Naive thymus-derived CD4-positive, alpha-beta T cell (primary cell): ENCODE data around the gene EYS. TPM values are rescaled to one million over a fixed set of nuclear protein-coding genes. Genes with fewer than 3 reads are reported as not detected.

Experiments
- ATAC-seq: fragments of 150-1000 bp; cut with Tn5 transposase; 2 replicates; pipeline ENCODE4 v1.10.0; 2021; ENCODE audit warnings: mild to moderate bottlenecking, moderate library complexity
- CTCF ChIA-PET: fragments of 350-600 bp; sonication (Branson Sonifier 250); formaldehyde crosslinking; loops from one replicate; lab custom pipeline; 2021; ENCODE audit warnings: antibody characterized with exemption; lab: Charles Lee
- POLR2A ChIA-PET: fragments of 350-600 bp; sonication (Branson Sonifier 250); formaldehyde crosslinking; loops from one replicate; lab custom pipeline; 2021; ENCODE audit warnings: antibody characterized with exemption, inconsistent platforms; lab: Charles Lee
- DNase-seq, 9 donors: peaks; one replicate each; pipeline versions ENCODE4 v3.0.0 to v3.0.0-alpha.2; 2020 to 2022; ENCODE audit warnings: mixed read lengths in 1 of 9
- H3K27ac ChIP-seq: one replicate; pipeline ENCODE4 v1.7.0; 2013; ENCODE audit warnings: mild to moderate bottlenecking, low read depth, low read length, moderate library complexity
- H3K27me3 ChIP-seq, 2 donors: one replicate each; pipeline ENCODE4 v1.7.0; 2013; ENCODE audit warnings: low read length in 2 of 2, mild to moderate bottlenecking in 2 of 2, moderate library complexity in 2 of 2; ENCODE audit not compliant: control insufficient read depth in 2 of 2, insufficient read depth in 2 of 2
- H3K36me3 ChIP-seq, 3 experiments: 1 replicate in 2 of 3; 2 replicates in 1 of 3; pipeline ENCODE4 v1.7.0; 2013; ENCODE audit warnings: low read length in 3 of 3, mild to moderate bottlenecking in 3 of 3, moderate library complexity in 1 of 3; ENCODE audit not compliant: insufficient read depth in 3 of 3, control insufficient read depth in 2 of 3
- H3K4me1 ChIP-seq, 2 donors: one replicate each; pipeline ENCODE4 v1.7.0; 2013; ENCODE audit warnings: low read length in 2 of 2, mild to moderate bottlenecking in 2 of 2, moderate library complexity in 1 of 2; ENCODE audit not compliant: control insufficient read depth in 2 of 2, insufficient read depth in 2 of 2
- H3K4me3 ChIP-seq: 2 replicates; pipeline ENCODE4 v1.7.0; 2013; ENCODE audit warnings: mild to moderate bottlenecking, low read length
- H3K9me3 ChIP-seq, 3 experiments: 1 replicate in 2 of 3; 2 replicates in 1 of 3; pipeline ENCODE4 v1.7.0; 2013; ENCODE audit warnings: low read length in 3 of 3; ENCODE audit not compliant: control insufficient read depth in 2 of 3
- H3K27ac Mint-ChIP-seq, 9 donors: one replicate each; pipeline ENCODE4 v1.8.0; 2020 to 2022; ENCODE audit warnings: mixed read lengths in 9 of 9, mild to moderate bottlenecking in 8 of 9, moderate library complexity in 5 of 9, inconsistent platforms in 2 of 9
- H3K27me3 Mint-ChIP-seq, 5 donors: one replicate each; pipeline ENCODE4 v1.8.0; 2021 to 2022; ENCODE audit warnings: mixed read lengths in 5 of 5, mild to moderate bottlenecking in 1 of 5
- H3K36me3 Mint-ChIP-seq, 5 donors: one replicate each; pipeline ENCODE4 v1.8.0; 2020 to 2022; ENCODE audit warnings: mixed read lengths in 5 of 5, mild to moderate bottlenecking in 3 of 5, inconsistent platforms in 1 of 5
- H3K4me1 Mint-ChIP-seq, 7 donors: one replicate each; pipeline ENCODE4 v1.8.0; 2020 to 2022; ENCODE audit warnings: mixed read lengths in 7 of 7, mild to moderate bottlenecking in 3 of 7, inconsistent platforms in 1 of 7
- H3K4me3 Mint-ChIP-seq, 10 donors: one replicate each; pipeline ENCODE4 v1.8.0; 2020 to 2022; ENCODE audit warnings: mild to moderate bottlenecking in 10 of 10, mixed read lengths in 10 of 10, moderate library complexity in 6 of 10, inconsistent platforms in 2 of 10
- H3K9me3 Mint-ChIP-seq, 11 donors: one replicate each; pipeline ENCODE4 v1.8.0; 2020 to 2022; ENCODE audit warnings: mixed read lengths in 11 of 11, mild to moderate bottlenecking in 4 of 11, inconsistent platforms in 1 of 11, moderate library complexity in 1 of 11
- intact Hi-C, 2 donors: fragments of 100-400 bp; cut with micrococcal nuclease; formaldehyde crosslinking; loops; one replicate each; pipeline ENCODE4 v1.15.1; 2023
- polyA plus RNA-seq, 2 donors: library from polyadenylated mRNA; unstranded; fragments of 300-500 nt; fragmentation: Illumina TruSeq; gene quantifications; one replicate each; pipeline ENCODE4 v1.2.3, GENCODE V29; 2021
- total RNA-seq, 6 experiments: library from RNA in 5 of 6; stranded (reverse) in 5 of 6; gene quantifications; 1 replicate in 5 of 6; 2 replicates in 1 of 6; pipeline ENCODE4 v1.2.3 and lab custom pipeline; 2021 to 2026

EYS gene
- total and polyA plus RNA-seq, 7 experiments from 2014 or later: 0.07 to 0.21 (median 0.13) TPM; not detected in 4

- Mint-ChIP-seq H3K4me1 (no peaks in the 10 kb centered on the region), H3K27me3 (no peaks in the 10 kb centered on the region), H3K36me3 (no peaks in the 10 kb centered on the region), H3K4me3 (no peak overlapping the region), H3K27ac (no peak overlapping the region), H3K9me3 (peaks cover 0 to 12% (median 0%) of the 10 kb centered on the region in 11 donors)
- DNase-seq: no peak
- Histone ChIP-seq H3K27ac (no peak overlapping the region), H3K4me1 (no peaks in the 10 kb centered on the region), H3K27me3 (no peaks in the 10 kb centered on the region), H3K36me3 (no peaks in the 10 kb centered on the region), H3K9me3 (no peaks in the 10 kb centered on the region), H3K4me3 (no peak overlapping the region)
- POLR2A ChIA-PET: no interaction called here
- ATAC-seq: no peak
- CTCF ChIA-PET: no interaction called here
- intact Hi-C loops: no loop called here
These were observed 774.5 kb downstream of the EYS start for GRCh38 chr6:64932486-64932885.

GRCh38 chr6:64930681-64931080, 776.3 kb downstream of the EYS start:
- intact Hi-C loops: no loop called here
- H3K36me3 Mint-ChIP-seq: no peaks in the 10 kb centered on the region
- H3K4me3 Mint-ChIP-seq: no peak overlapping the region
- H3K27me3 Mint-ChIP-seq: no peaks in the 10 kb centered on the region
- H3K27ac Mint-ChIP-seq: no peak overlapping the region
- DNase-seq: no peak
- H3K4me1 ChIP-seq: no peaks in the 10 kb centered on the region
- H3K36me3 ChIP-seq: no peaks in the 10 kb centered on the region
- POLR2A ChIA-PET: no interaction called here
- no peak overlapping the region for H3K27ac ChIP-seq
- H3K4me3 ChIP-seq: no peak overlapping the region
- no peak for ATAC-seq
- H3K27me3 ChIP-seq: no peaks in the 10 kb centered on the region
- CTCF ChIA-PET: no interaction called here
- H3K9me3 ChIP-seq: no peaks in the 10 kb centered on the region
- peaks cover 0 to 12% (median 3%) of the 10 kb centered on the region in 11 donors for H3K9me3 Mint-ChIP-seq
- no peaks in the 10 kb centered on the region for H3K4me1 Mint-ChIP-seq

GRCh38 chr6:64926051-64926450, 781.0 kb downstream of the EYS start:
- H3K9me3 Mint-ChIP-seq: peaks cover 0 to 27% (median 6%) of the 10 kb centered on the region in 11 donors
- DNase-seq: no peak
- no peaks in the 10 kb centered on the region for H3K27me3 Mint-ChIP-seq
- peak; percentile 27 for ATAC-seq
- Histone ChIP-seq H3K4me1 (no peaks in the 10 kb centered on the region), H3K36me3 (no peaks in the 10 kb centered on the region), H3K27ac (no peak overlapping the region), H3K27me3 (no peaks in the 10 kb centered on the region), H3K9me3 (no peaks in the 10 kb centered on the region), H3K4me3 (no peak overlapping the region)
- CTCF ChIA-PET: no interaction called here
- POLR2A ChIA-PET: no interaction called here
- intact Hi-C loops: no loop called here
- H3K36me3 Mint-ChIP-seq: peaks cover 0 to 6% (median 0%) of the 10 kb centered on the region in 5 donors
- no peaks in the 10 kb centered on the region for H3K4me1 Mint-ChIP-seq
- no peak overlapping the region for H3K4me3 Mint-ChIP-seq
- H3K27ac Mint-ChIP-seq: no peak overlapping the region

- H3K4me1 Mint-ChIP-seq: no peaks in the 10 kb centered on the region
- Histone ChIP-seq H3K4me1 (no peaks in the 10 kb centered on the region), H3K36me3 (no peaks in the 10 kb centered on the region), H3K4me3 (no peak overlapping the region), H3K9me3 (no peaks in the 10 kb centered on the region), H3K27me3 (no peaks in the 10 kb centered on the region), H3K27ac (no peak overlapping the region)
- intact Hi-C loops: no loop called here
- ATAC-seq: no peak
- peaks cover 0 to 6% (median 0%) of the 10 kb centered on the region in 5 donors for H3K36me3 Mint-ChIP-seq
- no peak overlapping the region for H3K27ac Mint-ChIP-seq
- H3K27me3 Mint-ChIP-seq: no peaks in the 10 kb centered on the region
- POLR2A ChIA-PET: no interaction called here
- H3K4me3 Mint-ChIP-seq: no peak overlapping the region
- no peak for DNase-seq
- H3K9me3 Mint-ChIP-seq: peaks cover 0 to 26% (median 7%) of the 10 kb centered on the region in 11 donors
- CTCF ChIA-PET: no interaction called here
These were observed 786.8 kb downstream of the EYS start for GRCh38 chr6:64920257-64920656.

- H3K4me1 ChIP-seq: no peaks in the 10 kb centered on the region
- Mint-ChIP-seq H3K9me3 (peaks cover 0 to 28% (median 4%) of the 10 kb centered on the region in 11 donors), H3K27me3 (no peaks in the 10 kb centered on the region), H3K4me1 (no peaks in the 10 kb centered on the region), H3K4me3 (no peak overlapping the region), H3K27ac (no peak overlapping the region), H3K36me3 (no peaks in the 10 kb centered on the region)
- H3K36me3 ChIP-seq: no peaks in the 10 kb centered on the region
- DNase-seq: no peak
- H3K27me3 ChIP-seq: no peaks in the 10 kb centered on the region
- no peak overlapping the region for H3K27ac ChIP-seq
- H3K4me3 ChIP-seq: no peak overlapping the region
- H3K9me3 ChIP-seq: no peaks in the 10 kb centered on the region
- intact Hi-C loops: no loop called here
- ChIA-PET POLR2A (no interaction called here), CTCF (no interaction called here)
- ATAC-seq: no peak
These were observed 792.9 kb downstream of the EYS start for GRCh38 chr6:64914124-64914523.

GRCh38 chr6:64912966-64913365, 794.1 kb downstream of the EYS start:
- H3K4me1 ChIP-seq: no peaks in the 10 kb centered on the region
- Mint-ChIP-seq H3K9me3 (peaks cover 0 to 18% (median 1%) of the 10 kb centered on the region in 11 donors), H3K36me3 (no peaks in the 10 kb centered on the region), H3K4me3 (no peak overlapping the region), H3K27me3 (no peaks in the 10 kb centered on the region), H3K27ac (no peak overlapping the region), H3K4me1 (no peaks in the 10 kb centered on the region)
- no peaks in the 10 kb centered on the region for H3K9me3 ChIP-seq
- CTCF ChIA-PET: no interaction called here
- H3K4me3 ChIP-seq: no peak overlapping the region
- POLR2A ChIA-PET: no interaction called here
- DNase-seq: no peak
- H3K27ac ChIP-seq: no peak overlapping the region
- H3K36me3 ChIP-seq: no peaks in the 10 kb centered on the region
- no peaks in the 10 kb centered on the region for H3K27me3 ChIP-seq
- ATAC-seq: no peak
- intact Hi-C loops: no loop called here

- no peak overlapping the region for H3K27ac Mint-ChIP-seq
- POLR2A ChIA-PET: no interaction called here
- no peak for ATAC-seq
- no peaks in the 10 kb centered on the region for H3K27me3 Mint-ChIP-seq
- intact Hi-C loops: no loop called here
- no peaks in the 10 kb centered on the region for H3K36me3 Mint-ChIP-seq
- Histone ChIP-seq H3K36me3 (no peaks in the 10 kb centered on the region), H3K9me3 (no peaks in the 10 kb centered on the region), H3K4me3 (no peak overlapping the region), H3K4me1 (no peaks in the 10 kb centered on the region), H3K27me3 (no peaks in the 10 kb centered on the region), H3K27ac (no peak overlapping the region)
- H3K9me3 Mint-ChIP-seq: peaks cover 0 to 5% (median 0%) of the 10 kb centered on the region in 11 donors
- H3K4me1 Mint-ChIP-seq: no peaks in the 10 kb centered on the region
- H3K4me3 Mint-ChIP-seq: no peak overlapping the region
- no peak for DNase-seq
- CTCF ChIA-PET: no interaction called here
These were observed 798.9 kb downstream of the EYS start for GRCh38 chr6:64908104-64908503.
